ENCODE measurements around the gene SORD.
"Not testable (repeated sequence)": the region's sequence is repeated elsewhere in the genome, so short reads cannot be mapped to it uniquely, and the experiment has no call there.

The SORD gene

DNA sequence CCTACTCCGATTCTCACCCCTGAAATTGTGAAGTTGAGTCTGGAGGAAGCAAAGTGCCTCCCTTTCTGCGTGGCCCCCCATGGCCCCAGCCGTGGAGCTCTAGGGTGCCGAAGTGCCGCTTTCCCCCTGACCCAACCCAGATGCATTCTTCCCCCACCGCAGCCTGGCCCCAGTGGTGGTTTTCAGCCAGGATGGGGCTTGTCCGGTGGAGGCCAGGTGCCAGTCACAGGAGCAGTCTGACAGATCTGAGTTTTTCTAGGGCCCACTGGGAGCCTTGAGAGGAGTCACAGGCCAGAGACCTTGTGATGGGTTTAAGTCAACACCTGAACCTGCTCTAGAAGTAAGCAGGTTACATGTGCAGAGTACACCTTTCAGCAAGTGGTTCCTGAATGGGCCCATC is 39.3 kb downstream of the SORD start:
- DNase-seq (ENCODE audit: low read depth in 2 of 2), result not testable (repeated sequence)

- DNase-seq (ENCODE audit: low read depth in 2 of 2), result no peak
Observed at GRCh38 chr15:45064386-45064785, 41.4 kb downstream of the SORD start.

DNA sequence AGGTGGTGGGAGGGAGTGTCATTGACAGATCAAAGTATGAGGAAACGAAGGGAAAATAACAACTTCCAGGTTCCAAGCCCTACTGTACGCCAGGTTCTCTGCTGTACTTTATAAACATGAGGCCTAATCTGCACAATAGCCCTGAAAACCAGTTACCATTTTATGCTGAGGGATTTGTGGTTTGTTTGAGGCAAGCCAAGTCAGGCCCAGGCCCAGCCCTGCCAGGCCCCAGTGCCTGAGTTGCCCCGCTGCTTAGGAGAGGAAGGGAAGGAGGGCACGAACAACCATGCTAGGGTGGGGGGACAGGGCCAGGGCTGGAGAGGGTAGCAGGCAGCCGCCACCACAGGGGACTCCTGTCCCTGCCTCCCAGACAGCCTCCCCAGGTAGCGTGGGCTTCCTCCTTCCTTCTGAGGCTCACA is 47.0 kb downstream of the SORD start:
- DNase-seq (ENCODE audit: low read depth in 2 of 2), result not testable (repeated sequence)

DNA sequence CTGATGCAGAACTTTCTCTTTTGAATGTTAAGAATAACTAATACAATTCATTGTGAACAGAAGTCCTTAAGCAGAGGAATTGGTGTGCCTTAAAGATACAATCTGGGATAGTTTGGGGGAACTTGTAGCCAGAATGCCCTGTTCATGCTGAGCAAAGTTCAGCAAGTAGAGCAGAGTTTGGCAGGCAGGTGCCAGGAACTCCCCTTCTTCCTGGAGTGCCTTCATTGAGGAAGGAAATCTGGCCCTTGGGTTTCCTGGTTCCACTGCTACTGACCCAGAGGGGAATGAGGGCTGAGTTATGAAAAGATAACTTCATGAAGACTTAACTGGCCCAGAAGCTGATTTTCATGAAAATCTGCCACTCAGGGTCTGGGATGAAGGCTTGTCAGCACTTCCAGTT is 50.6 kb downstream of the SORD start:
- DNase-seq (ENCODE audit: low read depth in 2 of 2), result not testable (repeated sequence)

DNA sequence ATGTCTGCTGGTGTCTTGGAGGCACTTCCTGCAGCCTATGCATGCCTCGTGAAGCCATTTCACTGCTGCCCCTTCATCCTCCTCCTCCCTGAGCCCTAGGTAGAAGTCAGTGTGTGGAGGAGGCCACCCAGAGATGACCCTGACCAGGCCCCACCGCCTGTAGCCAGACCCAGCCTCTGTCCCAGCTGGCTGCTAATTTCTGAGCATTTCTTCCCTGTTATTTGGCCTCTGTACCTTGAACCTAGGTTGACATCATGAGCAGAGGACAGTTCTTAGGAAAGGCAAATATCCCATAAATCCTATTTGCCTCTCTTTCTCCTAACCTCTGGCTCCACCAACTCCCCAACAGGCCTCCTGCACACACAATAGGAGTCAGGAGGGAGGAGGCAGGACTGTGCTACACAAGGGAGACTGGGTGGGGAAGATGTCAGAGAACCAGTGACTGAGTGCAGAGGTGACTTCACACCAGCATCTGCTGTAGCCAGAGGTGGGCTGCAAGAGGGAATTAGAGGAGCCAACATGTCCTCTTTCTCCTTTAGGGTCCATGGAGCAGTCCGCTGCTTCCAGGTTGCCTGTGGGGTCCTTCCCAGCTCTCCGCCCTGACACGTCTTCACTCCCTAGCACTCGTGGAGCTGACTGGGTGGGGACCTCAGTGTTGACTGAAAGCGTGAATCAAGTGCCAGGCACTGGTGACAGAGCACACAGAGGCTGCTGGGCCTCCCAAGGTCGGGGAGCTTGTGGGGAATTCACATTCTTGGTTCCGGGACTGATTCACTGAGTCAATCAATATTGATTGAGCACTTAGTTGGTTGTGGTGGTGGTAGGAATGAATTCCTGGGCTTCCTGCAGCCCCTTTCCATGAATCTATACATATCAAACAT is 52.7 kb downstream of the SORD start:
- not testable (repeated sequence) for DNase-seq (ENCODE audit: low read depth in 2 of 2)

DNA sequence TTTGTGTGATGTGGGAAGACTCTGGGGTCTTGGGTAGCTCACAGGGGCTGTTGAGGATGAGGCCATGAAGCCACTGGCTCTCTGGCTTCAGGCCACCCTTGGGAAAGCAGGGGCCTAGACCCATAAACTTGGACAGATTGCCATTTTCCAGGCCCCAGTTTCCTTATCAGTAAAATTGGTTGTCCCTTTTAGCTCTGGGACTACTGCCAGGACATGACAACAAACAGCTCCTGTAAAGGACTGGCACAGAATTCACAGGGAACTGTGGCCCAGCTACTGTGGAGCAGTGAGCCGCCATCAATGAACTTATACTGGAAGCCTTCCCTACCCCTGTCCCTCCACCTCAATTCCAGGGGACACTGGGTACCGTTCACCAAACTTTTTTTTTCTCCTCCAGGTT is 54.4 kb downstream of the SORD start:
- not testable (repeated sequence) for DNase-seq (ENCODE audit: low read depth in 2 of 2)

GRCh38 chr15:45079201-45079600 is 56.2 kb downstream of the SORD start:
- not testable (repeated sequence) for DNase-seq (ENCODE audit: low read depth in 2 of 2)

DNA sequence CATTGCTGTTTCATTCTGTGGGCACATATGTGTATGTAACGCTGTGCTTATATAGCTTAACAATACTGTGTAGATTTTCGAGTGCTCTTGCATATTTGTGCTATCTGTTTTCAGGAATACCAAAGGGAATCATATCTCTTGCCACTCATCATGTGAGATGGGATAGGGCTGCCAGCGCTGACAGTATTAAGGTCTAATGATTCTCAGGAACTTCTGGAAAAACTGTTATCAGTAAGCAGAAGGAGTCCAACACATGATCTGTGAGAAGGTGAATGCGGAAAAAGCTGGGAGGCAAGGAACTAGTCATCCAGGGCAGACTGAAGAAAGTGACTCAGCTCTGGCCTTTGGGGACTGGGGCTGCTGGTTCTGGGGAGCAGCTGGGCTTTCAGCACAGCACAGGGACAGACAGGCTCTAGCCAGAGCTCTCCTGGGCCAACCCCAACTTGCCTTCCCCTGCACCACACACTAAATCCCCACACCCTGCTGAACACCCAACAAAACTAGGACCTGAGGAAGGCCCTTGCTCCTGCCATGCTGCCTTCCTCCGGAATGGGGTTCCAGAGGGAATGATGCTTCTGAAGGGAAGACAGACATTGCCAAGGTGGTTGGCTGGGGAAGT is 56.7 kb downstream of the SORD start:
- not testable (repeated sequence) for DNase-seq (ENCODE audit: low read depth in 2 of 2)

DNA sequence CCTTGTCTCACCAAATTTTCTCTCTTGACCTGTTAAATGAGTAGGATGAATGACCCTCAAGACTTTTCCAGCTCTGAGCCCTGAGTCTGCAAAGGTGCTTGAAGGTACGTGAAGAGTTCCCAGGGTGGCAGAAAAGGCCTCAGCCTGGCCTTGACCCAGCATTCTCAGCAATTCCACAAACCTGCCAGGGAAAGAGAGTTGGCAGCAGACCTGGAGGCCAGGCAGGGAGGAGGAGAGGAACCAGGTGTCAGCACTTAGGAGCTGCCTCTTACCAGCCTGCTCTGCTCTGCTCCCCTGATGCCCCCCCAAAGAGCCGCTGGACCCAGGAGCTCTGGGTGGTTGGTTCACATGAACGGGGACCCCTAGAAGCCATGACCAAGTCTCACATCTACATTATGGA is 57.6 kb downstream of the SORD start:
- DNase-seq (ENCODE audit: low read depth in 2 of 2), result not testable (repeated sequence)

- DNase-seq (ENCODE audit: low read depth in 2 of 2), result not testable (repeated sequence)
Observed at GRCh38 chr15:45082412-45082811, 59.4 kb downstream of the SORD start.

- DNase-seq (ENCODE audit: low read depth in 2 of 2), result no peak
Observed at GRCh38 chr15:45083223-45083622, 60.2 kb downstream of the SORD start.

- DNase-seq (ENCODE audit: low read depth in 2 of 2), result no peak
Observed at GRCh38 chr15:45084163-45084562, 61.2 kb downstream of the SORD start.

DNA sequence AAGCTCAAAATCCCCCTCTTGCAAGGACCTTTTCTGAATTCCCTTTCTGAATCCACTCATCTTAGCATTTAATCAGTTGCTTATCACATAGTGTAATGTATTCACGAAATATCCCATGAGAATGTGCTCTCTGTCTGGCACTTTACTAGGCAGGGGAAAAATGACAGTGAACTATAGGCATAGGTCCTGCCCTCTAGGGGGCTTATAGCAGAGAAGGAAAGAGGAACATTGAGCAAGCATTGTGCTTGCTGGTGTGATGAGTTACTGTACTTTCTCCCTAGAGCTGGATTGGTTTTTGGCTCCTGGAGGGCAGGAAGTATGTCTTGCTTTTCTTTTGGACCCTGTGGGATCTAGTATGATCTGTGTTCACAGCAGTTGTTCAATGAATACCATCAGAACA is 64.5 kb downstream of the SORD start:
- no peak for DNase-seq (ENCODE audit: low read depth in 2 of 2)

- no peak for DNase-seq (ENCODE audit: low read depth in 2 of 2)
Observed at GRCh38 chr15:45088801-45089711, 66.1 kb downstream of the SORD start.

DNA sequence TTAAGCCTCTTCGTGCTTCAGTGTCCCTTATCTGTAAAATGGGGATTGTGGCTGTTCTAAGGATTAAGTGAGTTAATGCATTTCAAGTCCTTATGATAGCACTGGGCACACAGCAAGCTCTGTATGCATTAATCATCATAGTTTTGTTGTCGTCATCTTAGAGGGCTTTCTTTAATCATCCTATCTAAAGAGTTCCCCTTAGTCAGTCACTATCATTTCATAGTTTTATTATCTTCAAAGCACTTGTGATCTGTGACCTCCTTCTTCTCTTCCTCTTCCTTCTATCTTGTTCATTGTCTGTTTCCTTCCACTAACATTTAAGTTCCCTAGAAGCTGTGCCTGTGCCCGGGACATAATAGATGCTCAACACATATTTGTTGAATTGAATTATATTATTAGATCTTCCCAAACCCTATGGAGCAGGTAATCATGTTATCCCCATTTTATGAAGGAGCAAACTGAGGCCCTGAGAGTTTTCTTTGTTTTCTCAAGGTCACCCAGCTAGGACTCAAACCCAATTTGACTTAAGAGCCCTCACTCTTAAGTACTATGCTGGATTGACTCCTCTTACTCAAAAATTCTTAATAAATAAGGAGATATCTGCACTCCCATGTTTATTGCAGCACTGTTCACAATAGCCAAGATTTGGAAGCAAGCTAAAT is 66.8 kb downstream of the SORD start:
- DNase-seq (ENCODE audit: low read depth in 2 of 2), result no peak

GRCh38 chr15:45091161-45091560 is 68.2 kb downstream of the SORD start:
- DNase-seq (ENCODE audit: low read depth in 2 of 2), result no peak

DNA sequence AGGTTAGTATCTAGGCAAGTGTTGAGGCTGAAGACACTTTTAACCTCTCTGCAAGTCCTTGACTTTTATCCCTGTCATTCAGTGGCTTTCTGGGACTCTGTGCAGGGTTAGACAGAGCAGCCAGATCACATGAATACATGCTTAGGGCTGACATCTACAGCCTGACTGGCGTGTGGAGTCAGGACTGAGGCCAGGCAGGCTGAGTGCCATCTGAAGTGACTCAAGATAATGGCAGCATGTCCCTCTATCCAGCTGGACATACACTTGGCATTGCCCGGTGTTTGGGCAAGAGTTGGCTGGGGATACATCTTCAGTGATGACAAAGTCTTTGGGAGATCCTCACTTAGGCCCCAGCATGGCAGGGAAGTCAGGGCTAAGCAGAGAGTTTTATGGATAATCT is 68.6 kb downstream of the SORD start:
- DNase-seq (ENCODE audit: low read depth in 2 of 2), result no peak

DNA sequence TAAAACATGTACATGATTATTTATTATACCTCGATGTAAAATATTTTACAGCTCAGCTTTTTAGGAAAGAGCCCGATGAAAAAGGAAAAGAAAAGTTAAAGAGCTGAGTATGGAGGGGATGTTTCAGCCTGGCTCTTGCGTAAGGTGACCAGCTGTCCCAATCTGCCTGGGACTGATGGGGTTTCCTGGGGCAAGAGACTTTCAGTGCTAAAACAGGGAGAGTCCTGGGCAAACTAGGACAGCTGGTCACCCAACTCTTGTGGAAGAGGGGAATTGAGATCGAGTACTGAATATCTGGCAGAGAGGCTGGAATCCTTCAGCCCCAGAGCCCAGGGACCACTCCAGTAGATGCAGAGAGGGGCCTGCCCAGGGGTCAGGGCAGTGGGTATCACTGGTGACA is 70.0 kb downstream of the SORD start:
- no peak for DNase-seq (ENCODE audit: low read depth in 2 of 2)

DNA sequence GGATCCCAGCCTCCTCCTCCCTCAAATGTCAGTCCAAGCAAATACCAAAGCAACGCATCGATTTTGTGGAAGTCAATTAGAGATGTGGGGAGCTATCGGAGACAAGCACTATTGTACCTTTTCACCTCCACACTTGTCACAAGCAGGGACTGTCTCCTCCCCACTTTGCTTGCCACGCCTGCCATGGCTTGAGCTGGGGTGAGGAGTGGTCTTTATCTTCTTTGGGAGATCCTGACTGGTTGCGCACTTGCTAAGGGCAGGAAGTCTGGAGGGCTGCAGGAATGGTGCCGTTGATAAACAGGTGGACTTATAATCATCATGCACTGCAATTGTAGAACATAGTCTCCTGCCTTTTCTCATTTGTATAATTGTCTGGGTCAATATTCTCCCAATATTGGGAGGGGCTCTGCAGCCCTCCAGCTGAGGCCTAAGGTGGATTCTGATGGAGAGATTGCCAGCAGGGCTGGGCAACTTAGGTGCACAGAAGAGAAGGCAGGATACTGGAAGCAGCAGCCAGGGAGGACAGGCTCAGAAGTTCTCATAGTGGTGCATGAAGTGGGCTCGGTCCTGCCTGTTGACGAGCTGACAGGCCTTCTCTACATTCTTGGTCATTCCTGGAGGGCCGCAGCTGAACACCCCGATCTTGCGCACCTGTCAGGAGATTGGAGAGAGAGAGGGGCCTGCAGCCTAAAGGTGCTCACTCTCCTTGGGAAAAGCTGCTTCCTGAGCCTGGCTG is 70.8 kb downstream of the SORD start:
- no peak for DNase-seq (ENCODE audit: low read depth in 2 of 2)

- no peak for DNase-seq (ENCODE audit: low read depth in 2 of 2)
Observed at GRCh38 chr15:45094358-45094730, 71.3 kb downstream of the SORD start.

DNA sequence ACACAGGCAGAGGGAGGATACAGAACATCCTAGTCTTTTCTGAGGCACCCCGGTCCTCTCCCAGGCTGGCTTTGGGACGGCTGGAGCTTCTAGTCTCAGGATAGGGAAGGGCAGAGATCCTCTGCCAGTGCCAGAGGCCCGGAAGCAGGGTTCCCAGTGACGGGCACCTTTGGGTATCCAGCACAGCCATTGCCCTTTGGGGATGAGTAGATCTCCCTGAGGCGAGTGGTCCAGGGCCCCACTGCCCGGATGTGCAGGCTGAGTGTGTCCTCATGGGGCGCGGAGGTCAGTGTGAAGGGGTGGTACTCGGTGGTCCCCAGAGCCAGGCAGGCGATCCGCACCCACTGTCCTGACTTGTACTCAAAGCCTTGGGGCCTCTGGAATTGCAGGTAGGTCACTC is 72.7 kb downstream of the SORD start:
- no peak for DNase-seq (ENCODE audit: low read depth in 2 of 2)
